Esophagus muscularis mucosa (tissue), 4 donors: Measurements from ENCODE around the gene PDE4A. TPM values are rescaled to one million over a fixed set of nuclear protein-coding genes. Genes with fewer than 3 reads are reported as not detected.
A peak's percentile ranks its signal among the peaks of the same experiment; 100 is the strongest.

ENCODE experiments used
- DNase-seq: peaks from one replicate; pipeline ENCODE4 v3.0.0-alpha.2; 2017; ENCODE audit errors: extremely low spot score
- H3K27ac ChIP-seq, 4 donors: fragments of 200-600 bp; sonication (generic); replicated peaks in 1 of 4; 1 replicate in 3 of 4; 2 replicates in 1 of 4; pipeline ENCODE4 v1.5.1; 2016 to 2019; ENCODE audit warnings: mild to moderate bottlenecking in 1 of 4
- H3K27me3 ChIP-seq, 4 donors: fragments of 200-600 bp; sonication (generic); one replicate each; pipeline versions ENCODE4 v1.5.1 to v1.6.0; 2016 to 2019
- H3K36me3 ChIP-seq, 4 donors: fragments of 200-600 bp; sonication (generic); one replicate each; pipeline ENCODE4 v1.5.1; 2016 to 2019
- H3K4me1 ChIP-seq, 4 donors: fragments of 200-600 bp; sonication (generic); one replicate each; pipeline ENCODE4 v1.5.1; 2016 to 2019
- H3K4me3 ChIP-seq, 4 donors: fragments of 200-600 bp; sonication (generic); 1 replicate in 2 of 4; 2 replicates in 2 of 4; pipeline ENCODE4 v1.5.1; 2016 to 2019; ENCODE audit warnings: mild to moderate bottlenecking in 4 of 4, moderate library complexity in 1 of 4
- H3K9me3 ChIP-seq, 4 donors: fragments of 200-600 bp; sonication (generic); 1 replicate in 3 of 4; 2 replicates in 1 of 4; pipeline ENCODE4 v1.5.1; 2016 to 2019
- EP300 ChIP-seq: sonication (generic); formaldehyde crosslinking; IDR thresholded peaks from one replicate; pipeline ENCODE4 v1.6.1; 2017; ENCODE audit warnings: antibody characterized with exemption
- POLR2A ChIP-seq: fragments of 450-650 bp; IDR thresholded peaks from one replicate; pipeline ENCODE4 v1.6.1; 2017; ENCODE audit warnings: antibody characterized with exemption, moderate library complexity, mild to moderate bottlenecking, low read depth
- POLR2AphosphoS5 ChIP-seq, 2 donors: sonication (generic); formaldehyde crosslinking; IDR thresholded peaks; one replicate each; pipeline ENCODE4 v1.6.1; 2017; ENCODE audit warnings: antibody characterized with exemption in 2 of 2
- WGBS: methylation state at CpG from one replicate; pipeline ENCODE4 v1.1.5; 2018; 5-methylcytosine and 5-hydroxymethylcytosine counted together
- intact Hi-C: fragments of 100-400 bp; cut with DNase I; formaldehyde crosslinking; loops from one replicate; pipeline ENCODE4 v1.15.1; 2023
- total RNA-seq, 4 donors: library from RNA; depleted of rRNA; stranded (reverse); fragments of >200 nt; gene quantifications; one replicate each; pipeline versions ENCODE4 v1.1.0 to v1.2.1, GENCODE V29; 2016
- TF ChIP-seq, protein P1 (sequence below), 3 experiments: fragments of 200-600 bp in 2 of 3; fragments of 450-650 bp in 1 of 3; sonication (generic) in 2 of 3; IDR thresholded peaks; one replicate each; pipeline ENCODE4 v1.5.1; 2017 to 2019; ENCODE audit warnings: antibody characterized with exemption in 3 of 3, mild to moderate bottlenecking in 2 of 3, moderate library complexity in 1 of 3

Gene PDE4A
- total RNA-seq, 4 donors from 2014 or later = 11.6 to 24.5 (median 14.1) TPM

DNA sequence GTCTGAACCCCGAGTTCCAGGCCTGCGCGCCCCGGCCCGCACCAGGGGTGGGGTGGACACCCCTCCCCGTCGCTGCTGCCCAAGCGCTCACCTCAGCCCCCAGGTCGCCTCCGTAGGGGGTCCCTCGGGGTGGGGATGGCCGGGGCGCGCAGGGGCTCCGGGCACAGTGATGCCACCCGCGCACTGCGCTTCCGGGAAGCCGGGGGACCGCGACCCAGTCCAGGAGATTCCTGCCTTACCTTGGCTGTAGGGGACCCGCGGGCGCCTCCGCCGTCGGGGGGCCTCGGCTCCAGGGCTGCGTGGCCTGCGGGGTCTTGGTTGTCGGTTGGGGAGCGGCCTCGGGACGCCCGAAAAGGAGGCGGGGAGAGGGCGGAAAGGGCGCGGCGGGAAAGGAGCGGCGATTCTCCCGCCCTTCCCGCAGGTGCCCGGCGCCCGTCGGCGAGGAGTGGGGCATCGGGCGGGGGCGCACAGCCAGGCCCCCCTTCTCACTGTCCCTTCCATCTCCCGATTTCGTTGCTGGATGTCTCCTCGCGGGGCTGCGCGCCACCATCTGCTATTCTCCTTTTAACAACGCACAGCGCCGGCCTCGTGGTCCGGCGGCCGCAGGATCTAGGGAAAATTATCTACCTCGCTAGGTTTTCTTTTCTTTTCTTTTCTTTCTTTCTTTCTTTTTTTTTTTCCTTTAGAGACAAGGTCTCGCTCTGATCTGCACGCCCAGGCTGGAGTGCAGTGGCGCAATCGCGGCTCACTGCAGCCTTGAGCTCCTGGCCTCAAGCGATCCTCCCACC, 82.9 kb downstream of the PDE4A start, which contains the start of gene KEAP1:
Gene KEAP1 (minus strand): TSS at position 355 of the 788 bp plus-strand sequence. CDS start 3,323 bp downstream, outside the sequence.
- H3K4me1 ChIP-seq = peaks cover 26 to 52% (median 50%) of the 10 kb centered on the region in 4 donors
- peaks cover 0 to under 1% (median 0%) of the 10 kb centered on the region in 4 donors for H3K27me3 ChIP-seq
- WGBS = 20% methylated on average over 18 of the region's 73 CpGs
- no peaks in the 10 kb centered on the region for H3K9me3 ChIP-seq
- peaks cover 15 to 20% (median 19%) of the 10 kb centered on the region in 4 donors for H3K36me3 ChIP-seq
- intact Hi-C loops = loop anchor here (5.0 kb wide), 2 partner anchors 49 to 64 kb away; partner anchors contain the start of genes CDKN2D and KRI1
- TF ChIP-seq POLR2AphosphoS5 (IDR thresholded peaks at IDR 0.05) = peak in 1 of 2 donors; percentile 6
- TF ChIP-seq POLR2A = no peak
- H3K4me3 ChIP-seq = peak within 1 kb of the TSS; percentile 79 to 100 (median 94)
- no peak for DNase-seq
- H3K27ac ChIP-seq = peak within 1 kb of the TSS; percentile 97 to 99 (median 98)

DNA sequence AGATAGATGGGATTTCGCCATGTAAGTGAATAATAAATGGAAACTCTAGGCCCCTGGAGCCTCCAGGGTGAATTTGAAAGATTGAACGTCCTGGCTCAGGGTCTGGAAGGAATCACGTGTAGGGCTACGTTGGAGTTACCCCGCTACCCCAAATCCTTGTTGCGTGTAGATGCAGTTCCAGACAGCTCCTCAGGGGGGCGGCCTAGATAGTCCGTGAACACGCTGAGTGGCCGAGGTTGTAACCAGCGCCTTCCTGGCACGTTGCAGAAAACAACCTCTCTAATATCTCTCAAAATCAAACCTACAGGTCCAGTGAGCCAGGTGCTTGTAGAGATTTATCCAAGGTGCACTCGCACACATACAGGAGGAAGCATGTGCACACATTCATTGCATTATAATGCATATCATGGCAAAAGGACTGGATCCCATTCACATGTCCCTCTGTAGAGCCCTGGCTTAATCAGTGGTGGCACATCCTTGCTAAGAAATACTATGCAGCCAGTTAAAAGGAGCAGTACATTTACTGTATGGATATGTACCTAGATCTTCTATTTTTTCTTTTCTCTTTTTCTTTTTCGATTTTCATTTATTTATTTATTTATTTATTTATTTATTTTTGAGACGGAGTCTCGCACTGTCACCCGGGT, 85.4 kb downstream of the PDE4A start:
- intact Hi-C loops = no loop called here
- no peak for TF ChIP-seq POLR2A
- TF ChIP-seq, protein P1, sequence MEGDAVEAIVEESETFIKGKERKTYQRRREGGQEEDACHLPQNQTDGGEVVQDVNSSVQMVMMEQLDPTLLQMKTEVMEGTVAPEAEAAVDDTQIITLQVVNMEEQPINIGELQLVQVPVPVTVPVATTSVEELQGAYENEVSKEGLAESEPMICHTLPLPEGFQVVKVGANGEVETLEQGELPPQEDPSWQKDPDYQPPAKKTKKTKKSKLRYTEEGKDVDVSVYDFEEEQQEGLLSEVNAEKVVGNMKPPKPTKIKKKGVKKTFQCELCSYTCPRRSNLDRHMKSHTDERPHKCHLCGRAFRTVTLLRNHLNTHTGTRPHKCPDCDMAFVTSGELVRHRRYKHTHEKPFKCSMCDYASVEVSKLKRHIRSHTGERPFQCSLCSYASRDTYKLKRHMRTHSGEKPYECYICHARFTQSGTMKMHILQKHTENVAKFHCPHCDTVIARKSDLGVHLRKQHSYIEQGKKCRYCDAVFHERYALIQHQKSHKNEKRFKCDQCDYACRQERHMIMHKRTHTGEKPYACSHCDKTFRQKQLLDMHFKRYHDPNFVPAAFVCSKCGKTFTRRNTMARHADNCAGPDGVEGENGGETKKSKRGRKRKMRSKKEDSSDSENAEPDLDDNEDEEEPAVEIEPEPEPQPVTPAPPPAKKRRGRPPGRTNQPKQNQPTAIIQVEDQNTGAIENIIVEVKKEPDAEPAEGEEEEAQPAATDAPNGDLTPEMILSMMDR (IDR thresholded peaks at IDR 0.05) = peak; percentile 71 to 85 (median 79)
- peak in 1 of 2 donors; percentile 23 for TF ChIP-seq POLR2AphosphoS5 (IDR thresholded peaks at IDR 0.05)
- peak; percentile 94 for DNase-seq
- Histone ChIP-seq H3K4me3 (no peak overlapping the region), H3K36me3 (no peaks in the 10 kb centered on the region), H3K4me1 (peaks cover 17 to 32% (median 25%) of the 10 kb centered on the region in 4 donors), H3K27ac (no peak overlapping the region), H3K9me3 (no peaks in the 10 kb centered on the region), H3K27me3 (peaks cover 0 to 24% (median 5%) of the 10 kb centered on the region in 4 donors)
- WGBS = 28% methylated on average over 17 of the region's 17 CpGs

DNA sequence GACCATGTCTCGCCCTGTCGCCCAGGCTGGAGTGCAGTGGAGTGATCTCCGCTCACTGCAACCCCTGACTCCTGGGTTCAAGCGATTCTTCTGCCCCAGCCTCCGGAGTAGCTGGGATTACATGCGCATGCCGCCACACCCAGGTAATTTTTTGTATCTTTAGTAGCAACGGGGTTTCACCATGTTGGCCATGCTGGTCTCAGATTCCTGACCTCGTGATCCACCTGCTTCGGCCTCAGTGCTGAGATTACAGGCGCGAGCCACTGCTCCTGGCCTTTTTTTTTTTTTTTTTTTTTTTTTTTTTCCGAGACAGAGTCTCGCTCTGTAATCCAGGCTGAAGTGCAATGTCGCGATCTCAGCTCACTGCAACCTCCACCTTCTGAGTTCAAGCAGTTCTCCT, 87.7 kb downstream of the PDE4A start:
- intact Hi-C loops = no loop called here
- Histone ChIP-seq H3K27me3 (peaks cover 0 to 47% (median 7%) of the 10 kb centered on the region in 4 donors), H3K4me1 (peaks cover 6 to 18% (median 12%) of the 10 kb centered on the region in 4 donors), H3K36me3 (no peaks in the 10 kb centered on the region), H3K4me3 (no peak overlapping the region), H3K27ac (no peak overlapping the region), H3K9me3 (no peaks in the 10 kb centered on the region)
- 84% methylated on average over 16 of the region's 16 CpGs for WGBS
- TF ChIP-seq POLR2AphosphoS5 (IDR thresholded peaks at IDR 0.05) = no peak
- no peak for TF ChIP-seq EP300
- TF ChIP-seq, protein P1 (IDR thresholded peaks at IDR 0.05) = no peak
- TF ChIP-seq POLR2A = no peak
- no peak for DNase-seq

DNA sequence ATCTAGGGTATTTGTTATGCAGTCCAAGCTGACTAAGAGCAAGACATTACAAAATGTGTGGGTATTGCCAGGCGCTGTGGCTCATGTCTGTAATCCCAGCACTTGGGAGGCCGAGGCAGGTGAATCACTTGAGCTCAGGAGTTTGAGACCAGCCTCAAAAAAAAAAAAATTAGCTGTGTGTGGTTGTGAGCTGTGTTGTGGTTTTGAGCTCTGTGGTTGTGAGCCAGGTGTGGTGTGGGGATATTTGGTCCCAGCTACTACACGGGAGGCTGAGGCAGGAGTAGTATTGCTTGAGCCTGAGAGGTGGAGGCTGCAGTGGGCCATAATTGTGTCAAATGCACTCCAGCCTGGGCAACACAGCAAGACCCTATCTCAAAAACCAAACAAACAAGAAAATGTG, 88.4 kb downstream of the PDE4A start:
- Histone ChIP-seq H3K27ac (no peak overlapping the region), H3K4me1 (peaks cover 3 to 13% (median 7%) of the 10 kb centered on the region in 4 donors), H3K4me3 (no peak overlapping the region), H3K27me3 (peaks cover 0 to 54% (median 13%) of the 10 kb centered on the region in 4 donors), H3K36me3 (no peaks in the 10 kb centered on the region), H3K9me3 (no peaks in the 10 kb centered on the region)
- intact Hi-C loops = no loop called here
- DNase-seq = no peak
- no peak for TF ChIP-seq POLR2AphosphoS5 (IDR thresholded peaks at IDR 0.05)
- TF ChIP-seq, protein P1 (IDR thresholded peaks at IDR 0.05) = no peak
- TF ChIP-seq POLR2A = no peak
- no peak for TF ChIP-seq EP300
- 82% methylated on average over 3 of the region's 3 CpGs for WGBS

DNA sequence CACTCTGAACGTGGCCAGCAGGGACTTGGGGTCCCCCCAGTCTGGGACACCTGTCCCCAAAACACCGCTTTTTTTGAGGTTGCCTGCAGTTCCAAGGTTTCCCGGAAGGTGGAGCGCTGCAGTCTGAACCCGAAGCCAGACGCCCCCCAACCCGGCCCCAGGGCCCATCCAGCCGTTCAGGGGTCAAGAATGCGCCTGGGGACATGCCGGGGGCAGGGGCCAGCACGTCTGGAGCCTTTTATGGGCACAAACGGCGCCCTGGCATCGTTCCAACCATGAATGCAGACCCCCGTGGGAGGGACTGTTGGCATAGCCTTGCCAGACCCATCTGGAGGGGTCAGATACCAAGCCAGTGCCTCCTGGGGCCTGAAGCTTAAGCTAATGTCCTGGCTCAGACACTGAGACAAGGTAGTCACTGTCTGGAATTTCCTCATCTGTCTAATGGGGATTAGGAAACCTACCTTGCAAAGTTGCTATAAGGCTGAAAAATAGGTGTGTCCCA, 90.0 kb downstream of the PDE4A start:
- intact Hi-C loops = no loop called here
- WGBS = 4% methylated on average over 4 of the region's 15 CpGs
- no peaks in the 10 kb centered on the region for H3K9me3 ChIP-seq
- H3K36me3 ChIP-seq = no peaks in the 10 kb centered on the region
- H3K27ac ChIP-seq = no peak overlapping the region
- no peak for DNase-seq
- no peak overlapping the region for H3K4me3 ChIP-seq
- H3K4me1 ChIP-seq = peaks cover 3 to 21% (median 14%) of the 10 kb centered on the region in 4 donors
- TF ChIP-seq POLR2AphosphoS5 (IDR thresholded peaks at IDR 0.05) (no peak), POLR2A (no peak), EP300 (no peak)
- TF ChIP-seq, protein P1 (IDR thresholded peaks at IDR 0.05) = peak; percentile 23 to 57 (median 38)
- peaks cover 0 to 70% (median 30%) of the 10 kb centered on the region in 4 donors for H3K27me3 ChIP-seq
